ENCODE data around the gene MSI2.

- TF ChIP-seq EZH2phosphoT487 (conservative IDR thresholded peaks at IDR 0.05; ENCODE audit: low read length) (no peak), CTCF (IDR thresholded peaks at IDR 0.05; ENCODE audit: insufficient read depth, low read length, poor library complexity, severe bottlenecking) (no peak)
Measured at GRCh38 chr17:57341611-57342540, 85.6 kb downstream of the MSI2 start.

Data from SU-DHL-6 (cell line).